T-helper 2 cell treated with Interferon-gamma antibody and Interleukin-4, amounts not matched to agents 5 μg/mL and 100 μg/mL, for 36 hours (primary cell): ENCODE data around the gene DTNA.
"Not testable (repeated sequence)": the region's sequence is repeated elsewhere in the genome, so short reads cannot be mapped to it uniquely, and the experiment has no call there.

Experiments
- DNase-seq: peaks from one replicate; pipeline ENCODE4 v3.0.0; 2021; ENCODE audit warnings: low spot score
- H3K27ac Mint-ChIP-seq: one replicate; pipeline ENCODE4 v1.8.0; 2021; ENCODE audit warnings: mild to moderate bottlenecking, mixed read lengths
- H3K27me3 Mint-ChIP-seq: one replicate; pipeline ENCODE4 v1.8.0; 2021; ENCODE audit warnings: low read depth, mixed read lengths
- H3K36me3 Mint-ChIP-seq: one replicate; pipeline ENCODE4 v1.8.0; 2021; ENCODE audit warnings: low read depth, mixed read lengths
- H3K4me1 Mint-ChIP-seq: one replicate; pipeline ENCODE4 v1.8.0; 2021; ENCODE audit warnings: low read depth, mixed read lengths
- H3K4me3 Mint-ChIP-seq: one replicate; pipeline ENCODE4 v1.8.0; 2022; ENCODE audit warnings: mild to moderate bottlenecking, moderate library complexity, mixed read lengths
- H3K9me3 Mint-ChIP-seq: one replicate; pipeline ENCODE4 v1.8.0; 2021; ENCODE audit warnings: mixed read lengths

The DTNA gene

DNA sequence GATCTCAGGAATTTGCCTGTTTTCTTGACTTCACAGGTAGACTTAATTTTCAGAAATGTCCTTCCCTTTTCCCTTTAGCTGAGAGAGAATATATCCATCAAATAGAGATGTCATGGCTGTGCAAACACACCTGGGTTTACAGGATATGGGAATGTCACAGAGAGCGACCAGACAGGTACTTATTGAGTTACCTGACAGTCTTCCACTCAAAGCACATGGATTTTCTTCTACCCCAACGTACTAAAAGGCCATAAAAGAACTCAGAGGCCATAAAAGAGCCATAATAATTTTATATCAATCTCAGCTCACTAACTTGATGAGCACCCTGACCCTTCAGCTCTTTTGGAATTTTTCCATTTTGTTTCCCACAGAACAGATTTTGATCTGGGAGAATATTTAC, 5.3 kb upstream of the DTNA start:
- H3K36me3 Mint-ChIP-seq = no peaks in the 10 kb centered on the region

DNA sequence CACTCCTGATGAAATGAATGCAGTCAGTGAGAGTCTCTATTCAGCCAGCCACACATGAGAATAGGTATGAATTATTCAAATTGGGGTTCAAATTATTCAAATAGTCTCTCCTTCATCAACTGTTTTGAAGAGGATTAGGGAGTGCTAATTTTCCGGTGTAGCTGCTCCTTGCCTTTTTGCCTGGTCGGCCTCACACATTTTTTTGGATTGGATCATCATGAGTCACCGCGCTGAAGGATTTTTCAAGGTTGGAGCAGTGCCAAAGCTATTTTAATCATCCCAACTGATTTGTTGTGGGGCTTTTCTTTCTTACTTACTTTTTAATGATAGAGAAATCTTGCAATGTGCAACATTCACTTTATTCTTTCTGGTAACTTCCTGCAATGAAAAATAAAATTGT, 2.4 kb upstream of the DTNA start:
- DNase-seq = no peak
- Mint-ChIP-seq H3K4me3 (no peak overlapping the region), H3K27me3 (no peaks in the 10 kb centered on the region), H3K27ac (no peak overlapping the region), H3K36me3 (no peaks in the 10 kb centered on the region), H3K9me3 (no peaks in the 10 kb centered on the region), H3K4me1 (no peaks in the 10 kb centered on the region)

More for the DNA sequence above, 5.3 kb upstream of the DTNA start:
- Mint-ChIP-seq H3K27ac (no peak overlapping the region), H3K27me3 (no peaks in the 10 kb centered on the region), H3K4me1 (no peaks in the 10 kb centered on the region), H3K4me3 (no peak overlapping the region), H3K9me3 (no peaks in the 10 kb centered on the region)
- DNase-seq = no peak

DNA sequence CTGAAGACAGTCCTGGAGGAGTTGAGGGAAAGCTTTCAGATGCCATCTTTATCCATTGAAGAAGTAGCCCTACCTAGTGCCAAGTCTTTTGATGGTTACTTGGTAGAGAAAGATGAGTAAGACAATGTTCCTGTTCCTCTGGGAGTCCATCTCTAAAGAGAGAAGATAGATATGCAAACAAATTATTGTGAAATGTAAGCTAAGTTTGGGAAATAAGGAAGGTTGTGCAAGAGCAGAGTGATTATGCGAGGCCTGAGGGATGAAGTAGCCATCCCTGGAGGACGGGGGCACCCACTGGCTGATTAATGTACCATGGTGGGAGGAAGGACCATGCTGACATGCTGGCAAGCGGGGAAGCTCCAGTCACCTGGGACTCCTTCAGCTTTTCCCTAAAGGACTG, 994 bp upstream of the DTNA start:
- Mint-ChIP-seq H3K27me3 (no peaks in the 10 kb centered on the region), H3K9me3 (no peaks in the 10 kb centered on the region), H3K4me1 (no peaks in the 10 kb centered on the region), H3K4me3 (no peak overlapping the region), H3K36me3 (no peaks in the 10 kb centered on the region), H3K27ac (no peak overlapping the region)
- DNase-seq = no peak

DNA sequence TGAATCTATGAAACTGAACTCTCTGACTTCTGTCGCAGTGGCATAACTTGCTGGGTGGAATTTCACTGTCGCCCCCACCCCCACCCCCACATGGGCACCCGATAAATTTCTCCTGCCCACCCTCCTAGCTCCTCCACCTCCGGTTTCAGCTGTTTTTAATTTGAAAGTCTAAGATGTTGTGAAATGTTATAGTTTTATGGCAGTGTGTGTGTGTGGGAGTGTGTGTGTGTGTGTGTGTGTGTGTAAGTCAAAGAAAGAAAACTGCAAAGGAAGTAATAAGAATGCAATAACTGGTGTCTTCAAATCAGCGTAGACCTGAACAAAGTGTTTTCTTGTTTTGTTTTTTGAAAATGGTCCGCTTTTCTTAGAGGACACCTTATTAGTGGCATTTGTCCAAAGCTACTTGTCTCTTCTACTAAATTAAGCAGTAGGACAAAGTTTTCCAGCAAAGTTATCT, 388 bp downstream of the DTNA start:
- H3K4me3 Mint-ChIP-seq = no peak overlapping the region
- H3K9me3 Mint-ChIP-seq = no peaks in the 10 kb centered on the region
- no peak overlapping the region for H3K27ac Mint-ChIP-seq
- H3K27me3 Mint-ChIP-seq = no peaks in the 10 kb centered on the region
- H3K36me3 Mint-ChIP-seq = no peaks in the 10 kb centered on the region
- DNase-seq = no peak
- no peaks in the 10 kb centered on the region for H3K4me1 Mint-ChIP-seq

DNA sequence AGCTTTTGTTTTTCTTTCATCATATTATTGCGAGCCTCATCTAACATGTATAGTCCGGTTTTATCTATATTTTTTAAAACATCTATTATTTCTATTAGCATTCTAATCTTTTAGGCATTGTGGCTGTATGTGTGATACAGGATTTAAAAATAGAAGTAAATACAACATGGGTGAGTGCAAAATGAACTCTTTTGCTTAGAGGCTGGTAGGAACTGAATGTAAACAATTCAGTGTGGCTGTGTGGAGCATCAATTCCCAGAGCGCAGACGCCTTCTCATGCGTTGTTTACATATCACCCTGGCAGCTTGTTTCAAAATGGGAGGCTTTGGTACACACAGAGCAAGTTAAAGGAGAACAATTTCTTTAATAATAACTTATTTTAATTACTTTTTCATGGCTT, 836 bp downstream of the DTNA start:
- Mint-ChIP-seq H3K9me3 (no peaks in the 10 kb centered on the region), H3K4me1 (no peaks in the 10 kb centered on the region), H3K36me3 (no peaks in the 10 kb centered on the region), H3K27ac (no peak overlapping the region), H3K27me3 (no peaks in the 10 kb centered on the region), H3K4me3 (no peak overlapping the region)
- no peak for DNase-seq

DNA sequence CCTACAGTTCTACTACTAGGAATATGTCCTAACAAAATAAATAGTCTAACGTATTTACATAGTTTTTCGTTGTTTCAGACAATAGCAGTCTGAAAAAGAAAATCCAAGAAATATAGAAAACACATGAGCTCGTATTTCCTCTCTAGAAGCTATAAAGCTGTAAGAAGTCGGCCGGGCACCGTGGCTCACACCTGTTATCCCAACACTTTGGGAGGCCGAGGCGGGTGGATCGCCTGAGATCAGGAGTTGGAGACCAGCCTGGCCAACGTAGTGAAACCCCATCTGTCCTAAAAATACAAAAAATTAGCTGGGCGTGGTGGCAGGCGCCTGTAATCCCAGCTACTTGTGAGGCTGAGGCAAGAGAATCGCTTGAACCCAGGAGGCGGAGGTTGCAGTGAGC, 6.0 kb downstream of the DTNA start:
- not testable (repeated sequence) for H3K4me1 Mint-ChIP-seq, DNase-seq, H3K27ac Mint-ChIP-seq, H3K9me3 Mint-ChIP-seq, H3K4me3 Mint-ChIP-seq, H3K36me3 Mint-ChIP-seq, H3K27me3 Mint-ChIP-seq

DNA sequence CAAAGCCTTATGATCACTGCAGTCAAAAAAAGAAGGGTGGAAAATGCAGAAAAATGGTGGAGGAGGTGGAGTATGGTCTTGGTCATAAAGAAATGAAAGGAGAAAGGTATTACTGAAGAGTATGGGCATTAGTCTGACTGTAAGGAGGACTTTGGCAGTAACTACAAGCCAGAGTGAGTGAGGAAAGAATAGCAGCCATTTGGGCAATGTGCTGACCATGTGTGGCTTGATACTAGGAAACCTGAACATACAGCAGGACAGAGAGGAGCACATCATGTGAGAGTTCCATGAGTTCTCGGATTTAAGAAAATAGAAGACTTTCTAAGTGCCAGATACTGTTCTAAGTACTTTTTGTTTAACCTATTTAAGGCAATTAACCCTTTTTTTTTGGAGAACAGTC, 8.5 kb downstream of the DTNA start:
- Mint-ChIP-seq H3K27me3 (no peaks in the 10 kb centered on the region), H3K36me3 (no peaks in the 10 kb centered on the region), H3K9me3 (no peaks in the 10 kb centered on the region), H3K27ac (no peak overlapping the region), H3K4me1 (no peaks in the 10 kb centered on the region), H3K4me3 (no peak overlapping the region)
- no peak for DNase-seq

DNA sequence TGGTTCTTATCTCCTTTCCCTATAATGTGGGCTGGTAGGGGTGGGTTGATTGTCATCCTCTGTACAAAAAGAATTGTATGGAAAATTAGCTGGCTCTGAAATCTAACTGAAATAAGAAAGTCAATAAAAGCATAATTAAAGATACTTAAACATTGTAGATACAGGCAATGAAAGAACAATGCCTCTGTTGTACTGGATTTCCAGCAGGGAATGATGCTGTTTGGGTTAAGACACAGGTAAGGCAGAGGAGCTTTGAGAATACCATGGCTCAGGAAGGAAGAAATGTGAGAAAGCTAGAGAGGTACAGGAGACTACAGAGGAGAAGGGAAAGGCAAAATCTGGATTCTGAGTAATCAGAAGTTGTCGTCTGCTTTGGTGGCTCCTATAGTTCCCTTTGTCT, 10.1 kb downstream of the DTNA start:
- H3K4me3 Mint-ChIP-seq = no peak overlapping the region
- no peaks in the 10 kb centered on the region for H3K9me3 Mint-ChIP-seq
- H3K27me3 Mint-ChIP-seq = no peaks in the 10 kb centered on the region
- no peaks in the 10 kb centered on the region for H3K4me1 Mint-ChIP-seq
- H3K27ac Mint-ChIP-seq = no peak overlapping the region
- no peaks in the 10 kb centered on the region for H3K36me3 Mint-ChIP-seq
- no peak for DNase-seq

DNA sequence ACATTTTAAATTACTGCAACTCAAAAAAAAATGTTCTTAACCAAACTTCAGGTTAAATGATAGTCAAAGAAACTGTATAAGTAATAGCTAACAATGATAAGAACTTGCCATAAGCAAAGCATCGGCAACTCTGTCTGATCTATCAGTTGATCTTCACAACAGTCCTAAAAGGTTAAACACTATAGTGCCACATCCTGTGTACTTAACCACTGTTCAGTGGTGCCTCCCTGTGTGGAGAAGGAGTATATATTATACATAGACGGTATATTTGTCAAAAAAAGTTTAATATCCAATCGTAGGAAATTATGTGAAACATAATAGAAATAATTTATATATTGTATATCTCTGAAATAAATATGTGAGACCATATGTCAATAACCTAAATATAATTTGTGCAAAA, 13.0 kb downstream of the DTNA start:
- no peaks in the 10 kb centered on the region for H3K9me3 Mint-ChIP-seq
- no peak overlapping the region for H3K27ac Mint-ChIP-seq
- no peak for DNase-seq
- H3K4me3 Mint-ChIP-seq = no peak overlapping the region
- H3K27me3 Mint-ChIP-seq = no peaks in the 10 kb centered on the region
- H3K36me3 Mint-ChIP-seq = no peaks in the 10 kb centered on the region
- H3K4me1 Mint-ChIP-seq = no peaks in the 10 kb centered on the region

DNA sequence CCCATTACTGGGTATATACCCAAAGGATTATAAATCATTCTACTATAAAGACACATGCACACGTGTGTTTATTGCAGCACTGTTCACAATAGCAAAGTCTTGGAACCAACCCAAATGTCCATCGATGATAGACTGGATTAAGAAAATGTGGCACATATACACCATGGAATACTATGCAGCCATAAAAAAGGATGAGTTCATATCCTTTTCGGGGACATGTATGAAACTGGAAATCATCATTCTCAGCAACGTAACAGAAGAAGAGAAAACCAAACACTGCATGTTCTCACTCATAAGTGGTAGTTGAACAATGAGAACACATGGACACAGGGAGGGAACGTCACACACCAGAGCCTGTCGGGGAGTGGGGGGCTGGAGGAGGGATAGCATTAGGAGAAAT, 15.6 kb downstream of the DTNA start:
- H3K4me3 Mint-ChIP-seq, H3K4me1 Mint-ChIP-seq, H3K9me3 Mint-ChIP-seq, H3K27me3 Mint-ChIP-seq, H3K27ac Mint-ChIP-seq, H3K36me3 Mint-ChIP-seq, DNase-seq: not testable (repeated sequence)

DNA sequence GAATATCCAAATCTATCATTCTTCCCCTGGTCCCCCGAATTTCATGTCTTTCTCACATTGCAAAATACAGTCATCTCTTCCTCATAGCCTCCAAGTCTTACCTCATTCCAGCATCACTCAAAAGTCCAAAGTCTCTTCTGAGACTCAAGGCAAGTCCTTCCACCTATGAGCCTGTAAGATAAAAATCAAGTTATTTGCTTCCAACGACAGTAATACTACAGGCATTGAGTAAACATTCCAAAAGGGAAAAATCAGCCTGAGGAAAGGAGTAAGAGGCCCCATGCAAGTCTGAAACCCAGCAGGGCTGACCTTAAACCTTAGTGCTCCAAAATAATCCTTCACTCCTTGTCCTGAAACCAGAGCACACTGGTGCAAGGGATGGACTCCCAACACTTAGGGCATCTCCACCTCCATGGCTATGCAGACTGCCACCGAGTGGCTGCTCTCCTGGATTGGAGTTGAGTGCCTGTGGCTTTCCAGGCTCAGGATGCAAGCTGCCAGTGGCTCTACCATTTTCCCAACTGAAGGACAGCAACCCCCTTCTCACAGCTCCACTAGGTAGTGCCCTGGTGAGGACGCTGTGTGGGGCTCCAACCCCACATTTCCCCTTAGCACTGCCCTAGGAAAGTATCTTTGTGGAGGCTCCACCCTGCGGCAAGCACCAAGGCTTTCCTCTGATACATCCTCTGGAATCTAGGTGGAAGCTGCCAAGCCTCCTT, 16.3 kb downstream of the DTNA start:
- no peak overlapping the region for H3K27ac Mint-ChIP-seq
- no peak for DNase-seq
- no peak overlapping the region for H3K4me3 Mint-ChIP-seq
- H3K36me3 Mint-ChIP-seq = no peaks in the 10 kb centered on the region
- H3K27me3 Mint-ChIP-seq = no peaks in the 10 kb centered on the region
- H3K9me3 Mint-ChIP-seq = no peaks in the 10 kb centered on the region
- no peaks in the 10 kb centered on the region for H3K4me1 Mint-ChIP-seq

DNA sequence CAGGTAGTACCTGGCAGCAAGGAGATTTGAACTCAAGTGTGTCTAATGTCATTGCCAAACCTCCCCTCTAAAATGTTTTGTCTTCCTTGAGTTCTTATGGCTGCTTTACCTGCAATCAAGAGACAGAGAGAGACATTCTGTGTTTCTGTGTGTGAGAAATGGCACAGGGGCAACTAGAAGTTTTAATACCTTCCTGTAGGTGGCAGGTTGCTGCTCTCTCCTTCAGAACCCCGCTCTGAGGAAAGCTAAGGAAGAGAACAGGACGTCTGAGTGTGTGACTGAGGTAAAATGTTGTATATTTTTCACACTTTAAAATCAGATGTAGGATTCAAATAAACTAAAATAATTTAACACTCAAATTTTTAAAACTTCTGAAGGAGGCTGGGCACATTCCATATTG, 19.2 kb downstream of the DTNA start:
- DNase-seq = no peak
- Mint-ChIP-seq H3K27ac (no peak overlapping the region), H3K27me3 (no peaks in the 10 kb centered on the region), H3K36me3 (no peaks in the 10 kb centered on the region), H3K9me3 (no peaks in the 10 kb centered on the region), H3K4me3 (no peak overlapping the region), H3K4me1 (no peaks in the 10 kb centered on the region)

DNA sequence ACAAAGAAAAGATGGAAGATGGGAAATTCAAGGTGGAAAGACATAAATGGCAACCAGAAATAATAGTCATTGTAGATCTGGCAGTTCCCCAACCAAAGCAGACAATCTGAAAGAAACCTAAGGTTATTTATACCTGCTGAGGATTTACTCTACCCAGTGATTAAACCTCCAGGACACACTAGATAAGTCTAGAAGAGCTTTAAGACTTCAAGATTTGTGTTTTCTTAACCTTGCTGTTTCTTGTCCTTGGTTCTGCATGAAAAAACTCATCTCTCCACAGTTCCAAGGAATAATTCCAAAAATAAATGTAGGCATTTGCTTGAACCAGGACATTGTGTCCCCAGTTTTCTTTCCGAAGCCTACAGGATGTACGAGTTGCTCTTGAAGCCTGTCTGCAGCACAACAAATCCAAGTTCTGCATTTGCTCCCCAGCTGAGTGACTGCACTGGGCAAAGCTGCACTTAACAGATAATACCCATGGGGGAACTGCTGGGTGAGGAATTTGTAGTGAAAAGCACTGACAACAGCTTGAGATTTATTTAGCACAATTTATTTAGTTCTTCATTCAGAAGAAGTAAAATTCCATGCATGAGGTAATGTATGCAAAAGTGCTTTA, 19.8 kb downstream of the DTNA start:
- no peak for DNase-seq
- Mint-ChIP-seq H3K4me3 (no peak overlapping the region), H3K27ac (no peak overlapping the region), H3K36me3 (no peaks in the 10 kb centered on the region), H3K27me3 (no peaks in the 10 kb centered on the region), H3K4me1 (no peaks in the 10 kb centered on the region), H3K9me3 (no peaks in the 10 kb centered on the region)

DNA sequence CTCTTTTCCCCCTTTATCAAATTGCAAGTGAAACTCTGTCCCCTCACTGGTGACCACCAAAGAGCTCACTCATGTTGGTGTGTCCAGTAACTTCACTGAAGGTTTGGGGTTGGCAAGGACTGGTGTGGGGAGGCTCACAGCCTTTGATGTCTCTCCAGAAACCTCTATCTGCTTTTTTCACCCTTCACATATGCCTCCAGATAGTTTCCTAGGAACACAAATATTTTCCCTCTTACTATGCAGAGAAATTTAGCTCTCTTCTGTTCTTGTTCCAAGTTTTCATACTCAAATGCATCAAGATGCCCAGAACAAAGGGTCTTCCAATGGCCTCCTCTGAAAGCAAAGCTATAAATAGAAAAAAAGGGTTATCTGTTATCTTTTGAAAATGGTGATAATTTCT, 20.7 kb downstream of the DTNA start:
- Mint-ChIP-seq H3K4me1 (no peaks in the 10 kb centered on the region), H3K9me3 (no peaks in the 10 kb centered on the region), H3K27ac (no peak overlapping the region), H3K27me3 (no peaks in the 10 kb centered on the region), H3K36me3 (no peaks in the 10 kb centered on the region), H3K4me3 (no peak overlapping the region)
- no peak for DNase-seq

DNA sequence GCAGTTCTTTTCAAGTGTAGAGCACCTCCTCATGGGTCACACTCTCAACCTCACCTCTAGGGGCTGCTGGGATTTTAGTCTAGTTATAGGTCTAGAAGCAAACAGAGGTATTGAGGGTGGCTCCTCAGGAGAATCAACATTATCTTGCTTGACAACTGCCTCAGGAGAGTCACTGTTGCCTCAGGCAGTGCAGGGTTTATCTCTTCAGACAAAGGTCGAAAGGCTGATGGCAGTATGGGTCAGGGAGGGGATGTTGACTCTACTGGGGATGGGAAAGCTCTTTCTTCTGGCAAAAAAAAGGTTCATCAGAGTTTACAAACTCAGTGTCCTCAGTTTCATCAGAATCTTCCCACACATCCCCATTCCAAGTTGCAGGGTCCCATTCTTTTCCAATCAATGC, 24.0 kb downstream of the DTNA start:
- Mint-ChIP-seq H3K27me3 (no peaks in the 10 kb centered on the region), H3K9me3 (no peaks in the 10 kb centered on the region)

More for the DNA sequence above, 24.0 kb downstream of the DTNA start:
- H3K27ac Mint-ChIP-seq = no peak overlapping the region
- DNase-seq = no peak
- H3K4me3 Mint-ChIP-seq = no peak overlapping the region
- H3K4me1 Mint-ChIP-seq = no peaks in the 10 kb centered on the region
- H3K36me3 Mint-ChIP-seq = no peaks in the 10 kb centered on the region
